Measurements from ENCODE around the gene KSR1. TPM values are rescaled to one million over a fixed set of nuclear protein-coding genes. Genes with fewer than 3 reads are reported as not detected.

Gene KSR1
- total and polyA plus RNA-seq, 9 of the 15 experiments (the other 6 are each of a cell fraction or from before 2014, with no cell fraction given): 1.4 to 51.7 (median 18.4) TPM

GRCh38 chr17:27593857-27594255 is 137.6 kb downstream of the KSR1 start:
- FAIRE-seq: no peak
- ChIA-PET CTCF (ENCODE audit: low intra/inter-chr PET ratio) (no interaction called here), POLR2A (interaction anchor here (0.9 to 1.6 kb wide), 3 partner anchors 10 to 15 kb away, joined by 3 to 9 read pairs (median 8); no protein-coding TSS in a partner anchor)
- DNase-seq (ENCODE audit: extremely low read depth in 1 of 4, low spot score in 3 of 4): no peak
- in situ Hi-C loops (cut with MboI) (loop anchor here (10.0 kb wide), 1 partner anchor 219 kb away; no protein-coding TSS in a partner anchor), intact Hi-C loops (cut with micrococcal nuclease) (no loop called here)
- BruUV-seq (replicated peaks): no TSS peak
- H3K4me1 ChIP-seq (replicated peaks in 1 of 2; ENCODE audit: control insufficient read depth in 2 of 2, insufficient read depth in 2 of 2, low read length in 2 of 2): peaks cover 9 to 24% of the 10 kb centered on the region in 2 experiments; a peak in 4 of 5 replicates
- peaks cover 92% of the 10 kb centered on the region for H3K36me3 ChIP-seq (ENCODE audit: control insufficient read depth, insufficient read depth, low read length)
- no peak for TF ChIP-seq KAT2B (IDR thresholded peaks at IDR 0.05; ENCODE audit: low read depth, low read length)
- no peak for TF ChIP-seq IFI16 (CRISPR knock-in tag; IDR thresholded peaks at IDR 0.05)
- no peak for TF ChIP-seq ZNF408 (CRISPR knock-in tag; IDR thresholded peaks at IDR 0.05; ENCODE audit: low read depth)
- 0 out of 2 replicates have a peak, but pooled peaks have one; percentile 22 for TF ChIP-seq ESRRA (IDR thresholded peaks at IDR 0.05; ENCODE audit: borderline replicate concordance, low read depth)
- no peak for TF ChIP-seq POLR3G (IDR thresholded peaks at IDR 0.05; ENCODE audit: extremely low read depth, insufficient read length, insufficient replicate concordance)
- no peak for TF ChIP-seq ZBTB26 (CRISPR knock-in tag; IDR thresholded peaks at IDR 0.05)
- no peaks in the 10 kb centered on the region for H3K27me3 ChIP-seq (ENCODE audit: control insufficient read depth in 2 of 2, insufficient read depth in 2 of 2, low read length in 2 of 2)
- ATAC-seq: no peak
- H3K79me2 ChIP-seq (ENCODE audit: control insufficient read depth, insufficient read depth, low read length): no peaks in the 10 kb centered on the region; the same call in 2 of the 3 replicates
- no peaks in the 10 kb centered on the region for H3K9me1 ChIP-seq (ENCODE audit: control insufficient read depth, insufficient read depth, low read length)
- H4K20me1 ChIP-seq (replicated peaks; ENCODE audit: control insufficient read depth, insufficient read depth, low read length): no peaks in the 10 kb centered on the region
- no peak overlapping the region for H3K9ac ChIP-seq (ENCODE audit: insufficient read depth in 1 of 2, low read depth in 2 of 2, low read length in 2 of 2)
- H3K4me2 ChIP-seq (ENCODE audit: insufficient read depth, low read length): no peak overlapping the region
- H3K27ac ChIP-seq (ENCODE audit: extremely low read depth, low read depth, low read length): no peak overlapping the region
- H2AFZ ChIP-seq (ENCODE audit: low read depth, low read length): no peak overlapping the region
- no peaks in the 10 kb centered on the region for H3K9me3 ChIP-seq (replicated peaks; ENCODE audit: control insufficient read depth, insufficient read depth, low read depth, low read length)
- no peak overlapping the region for H3K4me3 ChIP-seq
- 82% methylated on average over 3 of the region's 3 CpGs for WGBS (ENCODE audit: insufficient coverage, low coverage, missing lambda C conversion rate)
